Measurements from ENCODE around the gene MCC.

MCC gene

GRCh38 chr5:113262674-113263073 is 225.6 kb downstream of the MCC start:
- peaks cover 27% of the 10 kb centered on the region for H3K4me1 ChIP-seq (ENCODE audit: control insufficient read depth, insufficient read depth, low read length)
- ChIA-PET POLR2A (interaction anchor here (1.1 kb wide), 1 partner anchor 28 kb away, joined by 4 read pairs; no protein-coding TSS in a partner anchor), CTCF (interaction anchor here (0.5 kb wide), 1 partner anchor 75 kb away, joined by 3 read pairs; no protein-coding TSS in a partner anchor)
- H3K9me3 ChIP-seq (ENCODE audit: control insufficient read depth, insufficient read depth, low read depth, low read length) = no peaks in the 10 kb centered on the region
- no peak overlapping the region for H3K27ac ChIP-seq (ENCODE audit: extremely low read depth, low read depth, low read length)
- no peaks in the 10 kb centered on the region for H3K36me3 ChIP-seq (ENCODE audit: control insufficient read depth in 2 of 2, insufficient read depth in 1 of 2, low read length in 2 of 2)
- no peak for TF ChIP-seq PATZ1 (tag by site-specific recombination; IDR thresholded peaks at IDR 0.05)
- TF ChIP-seq ZNF112 (tag by site-specific recombination; IDR thresholded peaks at IDR 0.05) = no peak
- no peak for TF ChIP-seq ZNF548 (tag by site-specific recombination; IDR thresholded peaks at IDR 0.05)
- no peak for TF ChIP-seq ZNF610 (tag by site-specific recombination; IDR thresholded peaks at IDR 0.05; ENCODE audit: borderline replicate concordance)
- TF ChIP-seq ZNF133 (tag by site-specific recombination; IDR thresholded peaks at IDR 0.05) = no peak
- no peak for TF ChIP-seq ZNF488 (tag by site-specific recombination; IDR thresholded peaks at IDR 0.05)
- no peak for TF ChIP-seq HIC1 (tag by site-specific recombination; IDR thresholded peaks at IDR 0.05)
- no peak for TF ChIP-seq ZSCAN4 (tag by site-specific recombination; IDR thresholded peaks at IDR 0.05)
- no peak overlapping the region for H3K4me3 ChIP-seq (ENCODE audit: low read depth, low read length)

GRCh38 chr5:113259034-113259433 is 229.2 kb downstream of the MCC start:
- no peak overlapping the region for H3K4me3 ChIP-seq (ENCODE audit: low read depth, low read length)
- peaks cover 33% of the 10 kb centered on the region for H3K4me1 ChIP-seq (ENCODE audit: control insufficient read depth, insufficient read depth, low read length)
- POLR2A ChIA-PET = interaction anchor here (1.5 kb wide), 1 partner anchor 36 kb away, joined by 4 read pairs; no protein-coding TSS in a partner anchor
- H3K36me3 ChIP-seq (ENCODE audit: control insufficient read depth in 2 of 2, insufficient read depth in 1 of 2, low read length in 2 of 2) = no peaks in the 10 kb centered on the region
- no peak for TF ChIP-seq KLF17 (tag by site-specific recombination; IDR thresholded peaks at IDR 0.05)
- TF ChIP-seq ZXDB (tag by site-specific recombination; IDR thresholded peaks at IDR 0.05) = no peak
- TF ChIP-seq ZNF692 (tag by site-specific recombination; IDR thresholded peaks at IDR 0.05) = no peak
- no peak for TF ChIP-seq ZNF645 (tag by site-specific recombination; IDR thresholded peaks at IDR 0.05)
- no peak for TF ChIP-seq ZNF629 (tag by site-specific recombination; IDR thresholded peaks at IDR 0.05)
- TF ChIP-seq ZNF350 (tag by site-specific recombination; IDR thresholded peaks at IDR 0.05) = no peak
- TF ChIP-seq HOXD13 (CRISPR knock-in tag; IDR thresholded peaks at IDR 0.05; ENCODE audit: borderline replicate concordance) = no peak
- CTCF ChIA-PET = no interaction called here
- H3K27ac ChIP-seq (ENCODE audit: extremely low read depth, low read depth, low read length) = no peak overlapping the region
- no peaks in the 10 kb centered on the region for H3K9me3 ChIP-seq (ENCODE audit: control insufficient read depth, insufficient read depth, low read depth, low read length)
